Suprapubic skin (tissue), 4 donors: Measurements from ENCODE around the gene MYO6. TPM values are rescaled to one million over a fixed set of nuclear protein-coding genes. Genes with fewer than 3 reads are reported as not detected.

Source experiments
- DNase-seq, 2 donors: peaks; one replicate each; pipeline ENCODE4 v3.0.0-alpha.2; 2019; ENCODE audit warnings: low spot score in 2 of 2
- H3K27ac ChIP-seq: fragments of 200-600 bp; sonication (generic); one replicate; pipeline ENCODE4 v1.5.1; 2019
- H3K27me3 ChIP-seq: fragments of 200-600 bp; sonication (generic); one replicate; pipeline ENCODE4 v1.5.1; 2019
- H3K36me3 ChIP-seq: fragments of 200-600 bp; sonication (generic); one replicate; pipeline ENCODE4 v1.5.1; 2019
- H3K4me1 ChIP-seq: fragments of 200-600 bp; sonication (generic); one replicate; pipeline ENCODE4 v1.5.1; 2019
- H3K4me3 ChIP-seq: fragments of 200-600 bp; sonication (generic); one replicate; pipeline ENCODE4 v1.5.1; 2019; ENCODE audit warnings: mild to moderate bottlenecking
- H3K9me3 ChIP-seq: fragments of 200-600 bp; sonication (generic); one replicate; pipeline ENCODE4 v1.5.1; 2019
- EP300 ChIP-seq: sonication (generic); formaldehyde crosslinking; IDR thresholded peaks from one replicate; pipeline ENCODE4 v1.6.1; 2017; ENCODE audit warnings: antibody characterized with exemption
- POLR2A ChIP-seq, 2 donors: fragments of 450-650 bp; IDR thresholded peaks; one replicate each; pipeline ENCODE4 v1.6.1; 2017; ENCODE audit warnings: antibody characterized with exemption in 2 of 2, mild to moderate bottlenecking in 2 of 2, moderate library complexity in 2 of 2
- POLR2AphosphoS5 ChIP-seq, 3 donors: sonication (generic); formaldehyde crosslinking; IDR thresholded peaks; one replicate each; pipeline ENCODE4 v1.6.1; 2017; ENCODE audit warnings: antibody characterized with exemption in 3 of 3
- WGBS: methylation state at CpG from one replicate; pipeline ENCODE4 v1.1.5; 2018; 5-methylcytosine and 5-hydroxymethylcytosine counted together
- total RNA-seq, 4 donors: library from RNA; depleted of rRNA; stranded (reverse); fragments of >200 nt; gene quantifications; one replicate each; pipeline ENCODE4 v1.1.0, GENCODE V29; 2016
- TF ChIP-seq, protein P1 (sequence below), 2 donors: fragments of 200-600 bp in 1 of 2; fragments of 450-650 bp in 1 of 2; sonication (generic) in 1 of 2; IDR thresholded peaks; one replicate each; pipeline ENCODE4 v1.5.1; 2016 to 2019; ENCODE audit warnings: antibody characterized with exemption in 2 of 2, mild to moderate bottlenecking in 1 of 2, moderate library complexity in 1 of 2

Gene MYO6
- total RNA-seq, 4 donors from 2014 or later: 27.8 to 42.6 (median 30.6) TPM

DNA sequence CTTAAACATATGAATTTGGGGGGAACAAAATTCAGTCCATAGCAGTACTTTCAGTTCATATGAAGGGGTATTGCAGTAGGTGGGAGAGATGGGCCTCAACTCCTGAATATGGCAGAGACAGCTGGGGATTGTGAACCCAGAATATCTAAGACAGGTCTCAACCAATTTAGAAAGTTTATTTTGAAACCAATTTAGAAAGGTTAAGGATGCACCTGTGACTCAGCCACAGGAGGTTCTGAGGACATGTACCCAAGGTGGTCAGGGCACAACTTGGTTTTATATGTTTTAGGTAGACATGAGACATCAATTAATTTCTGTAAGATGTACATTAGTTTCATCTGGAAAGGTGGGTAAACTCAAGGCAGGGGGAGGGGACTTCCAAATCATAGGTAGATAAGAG, 59.5 kb downstream of the MYO6 start:
- no peak for DNase-seq
- no peaks in the 10 kb centered on the region for H3K27me3 ChIP-seq
- H3K36me3 ChIP-seq: peaks cover 2% of the 10 kb centered on the region
- H3K4me1 ChIP-seq: no peaks in the 10 kb centered on the region
- H3K4me3 ChIP-seq: no peak overlapping the region
- TF ChIP-seq POLR2A (IDR thresholded peaks at IDR 0.05) (no peak), POLR2AphosphoS5 (IDR thresholded peaks at IDR 0.05) (no peak), EP300 (no peak)
- TF ChIP-seq, protein P1, sequence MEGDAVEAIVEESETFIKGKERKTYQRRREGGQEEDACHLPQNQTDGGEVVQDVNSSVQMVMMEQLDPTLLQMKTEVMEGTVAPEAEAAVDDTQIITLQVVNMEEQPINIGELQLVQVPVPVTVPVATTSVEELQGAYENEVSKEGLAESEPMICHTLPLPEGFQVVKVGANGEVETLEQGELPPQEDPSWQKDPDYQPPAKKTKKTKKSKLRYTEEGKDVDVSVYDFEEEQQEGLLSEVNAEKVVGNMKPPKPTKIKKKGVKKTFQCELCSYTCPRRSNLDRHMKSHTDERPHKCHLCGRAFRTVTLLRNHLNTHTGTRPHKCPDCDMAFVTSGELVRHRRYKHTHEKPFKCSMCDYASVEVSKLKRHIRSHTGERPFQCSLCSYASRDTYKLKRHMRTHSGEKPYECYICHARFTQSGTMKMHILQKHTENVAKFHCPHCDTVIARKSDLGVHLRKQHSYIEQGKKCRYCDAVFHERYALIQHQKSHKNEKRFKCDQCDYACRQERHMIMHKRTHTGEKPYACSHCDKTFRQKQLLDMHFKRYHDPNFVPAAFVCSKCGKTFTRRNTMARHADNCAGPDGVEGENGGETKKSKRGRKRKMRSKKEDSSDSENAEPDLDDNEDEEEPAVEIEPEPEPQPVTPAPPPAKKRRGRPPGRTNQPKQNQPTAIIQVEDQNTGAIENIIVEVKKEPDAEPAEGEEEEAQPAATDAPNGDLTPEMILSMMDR (IDR thresholded peaks at IDR 0.05): no peak
- no peak overlapping the region for H3K27ac ChIP-seq
- H3K9me3 ChIP-seq: no peaks in the 10 kb centered on the region

DNA sequence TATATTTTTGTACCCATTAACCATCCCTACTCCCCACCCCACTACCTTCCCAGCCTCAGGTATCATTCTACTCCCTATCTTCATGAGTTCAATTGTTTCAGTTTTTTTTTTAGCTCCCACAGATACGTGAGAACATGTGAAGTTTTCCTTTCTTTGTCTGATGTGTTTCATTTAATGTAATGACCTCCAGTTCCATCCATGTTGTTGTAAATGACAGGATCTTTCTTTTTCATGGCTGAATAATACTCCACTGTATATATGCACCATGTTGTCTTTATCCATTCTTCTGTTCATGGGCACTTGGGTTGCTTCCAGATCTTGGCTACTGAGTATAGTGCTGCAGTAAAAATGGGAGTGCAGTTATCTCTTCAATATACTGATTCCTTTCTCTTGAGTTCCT, 63.5 kb downstream of the MYO6 start:
- TF ChIP-seq POLR2A (IDR thresholded peaks at IDR 0.05): no peak
- TF ChIP-seq POLR2AphosphoS5 (IDR thresholded peaks at IDR 0.05): no peak
- no peak for TF ChIP-seq EP300
- TF ChIP-seq, protein P1 (IDR thresholded peaks at IDR 0.05): no peak
- no peaks in the 10 kb centered on the region for H3K9me3 ChIP-seq
- WGBS: 97% methylated on average over 1 of the region's 1 CpG
- H3K36me3 ChIP-seq: peaks cover 2% of the 10 kb centered on the region
- no peak overlapping the region for H3K4me3 ChIP-seq
- no peak for DNase-seq
- no peaks in the 10 kb centered on the region for H3K27me3 ChIP-seq
- no peaks in the 10 kb centered on the region for H3K4me1 ChIP-seq
- no peak overlapping the region for H3K27ac ChIP-seq

DNA sequence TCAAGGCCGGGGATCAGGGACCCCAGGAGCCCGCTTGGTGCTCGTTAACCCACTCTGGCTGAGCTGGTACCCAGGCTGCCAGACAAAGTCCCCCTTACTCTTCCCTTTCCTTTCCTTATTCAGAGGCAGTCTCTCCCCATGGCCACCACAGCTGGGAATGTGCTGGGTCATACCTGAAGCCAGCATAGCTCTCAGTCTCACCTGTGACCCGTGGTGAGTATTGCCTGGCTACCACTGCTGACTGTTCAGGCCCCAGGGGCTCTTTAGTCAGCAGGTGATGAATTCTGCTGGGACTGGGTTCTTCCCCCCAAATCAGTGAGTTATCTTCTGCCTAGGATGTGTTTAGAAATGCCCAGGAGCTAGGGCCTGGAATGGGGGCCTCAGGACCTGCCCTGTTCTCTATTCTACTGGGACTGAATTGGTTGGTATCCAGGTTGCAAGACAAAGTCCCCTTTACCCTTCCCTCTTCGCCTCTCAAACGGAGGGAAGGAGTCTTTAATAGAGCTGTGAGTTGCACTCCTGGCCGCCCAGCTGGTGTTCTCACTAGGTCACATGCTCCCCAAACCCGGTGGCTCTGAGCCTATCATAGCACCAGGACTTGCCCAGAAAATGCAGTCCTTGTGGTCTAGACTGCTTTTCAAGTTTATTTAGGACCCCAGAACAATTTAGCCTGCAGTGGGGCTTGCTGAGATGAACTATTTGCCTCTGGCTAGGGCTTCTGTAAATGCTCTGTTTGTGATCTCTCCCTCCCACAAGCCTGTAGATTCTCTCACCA, 64.6 kb downstream of the MYO6 start:
- H3K27me3 ChIP-seq: no peaks in the 10 kb centered on the region
- 84% methylated on average over 8 of the region's 8 CpGs for WGBS
- H3K9me3 ChIP-seq: no peaks in the 10 kb centered on the region

DNA sequence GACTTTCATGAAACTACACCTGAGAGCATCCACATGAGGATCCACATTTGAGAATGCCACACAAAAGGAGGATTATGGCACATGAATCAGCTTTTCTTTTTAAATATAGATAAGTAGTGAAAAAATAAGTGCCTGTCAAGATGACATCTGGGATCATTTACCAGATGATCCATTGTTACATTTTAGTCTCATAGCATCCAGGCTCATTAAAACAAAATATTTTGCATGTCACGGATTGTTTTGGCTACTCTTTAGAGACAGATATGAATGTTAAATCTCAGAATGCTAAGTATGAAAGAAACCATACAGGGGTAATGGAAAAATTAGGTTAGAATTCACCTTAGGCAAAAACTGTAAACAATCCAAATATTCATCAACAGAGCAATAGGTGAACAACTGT, 66.7 kb downstream of the MYO6 start:
- no peak for TF ChIP-seq POLR2A (IDR thresholded peaks at IDR 0.05)
- no peak for TF ChIP-seq POLR2AphosphoS5 (IDR thresholded peaks at IDR 0.05)
- TF ChIP-seq, protein P1 (IDR thresholded peaks at IDR 0.05): no peak
- no peak for TF ChIP-seq EP300
- no peak for DNase-seq
- no peak overlapping the region for H3K27ac ChIP-seq
- no peaks in the 10 kb centered on the region for H3K27me3 ChIP-seq
- peaks cover 2% of the 10 kb centered on the region for H3K36me3 ChIP-seq
- 71% methylated on average over 1 of the region's 1 CpG for WGBS
- H3K9me3 ChIP-seq: no peaks in the 10 kb centered on the region
- H3K4me1 ChIP-seq: no peaks in the 10 kb centered on the region
- no peak overlapping the region for H3K4me3 ChIP-seq

More for the DNA sequence above, 64.6 kb downstream of the MYO6 start:
- TF ChIP-seq, protein P1 (IDR thresholded peaks at IDR 0.05): no peak
- TF ChIP-seq EP300 (no peak), POLR2A (IDR thresholded peaks at IDR 0.05) (no peak), POLR2AphosphoS5 (IDR thresholded peaks at IDR 0.05) (no peak)
- DNase-seq: no peak
- H3K4me3 ChIP-seq: no peak overlapping the region
- peaks cover 2% of the 10 kb centered on the region for H3K36me3 ChIP-seq
- no peak overlapping the region for H3K27ac ChIP-seq
- no peaks in the 10 kb centered on the region for H3K4me1 ChIP-seq

DNA sequence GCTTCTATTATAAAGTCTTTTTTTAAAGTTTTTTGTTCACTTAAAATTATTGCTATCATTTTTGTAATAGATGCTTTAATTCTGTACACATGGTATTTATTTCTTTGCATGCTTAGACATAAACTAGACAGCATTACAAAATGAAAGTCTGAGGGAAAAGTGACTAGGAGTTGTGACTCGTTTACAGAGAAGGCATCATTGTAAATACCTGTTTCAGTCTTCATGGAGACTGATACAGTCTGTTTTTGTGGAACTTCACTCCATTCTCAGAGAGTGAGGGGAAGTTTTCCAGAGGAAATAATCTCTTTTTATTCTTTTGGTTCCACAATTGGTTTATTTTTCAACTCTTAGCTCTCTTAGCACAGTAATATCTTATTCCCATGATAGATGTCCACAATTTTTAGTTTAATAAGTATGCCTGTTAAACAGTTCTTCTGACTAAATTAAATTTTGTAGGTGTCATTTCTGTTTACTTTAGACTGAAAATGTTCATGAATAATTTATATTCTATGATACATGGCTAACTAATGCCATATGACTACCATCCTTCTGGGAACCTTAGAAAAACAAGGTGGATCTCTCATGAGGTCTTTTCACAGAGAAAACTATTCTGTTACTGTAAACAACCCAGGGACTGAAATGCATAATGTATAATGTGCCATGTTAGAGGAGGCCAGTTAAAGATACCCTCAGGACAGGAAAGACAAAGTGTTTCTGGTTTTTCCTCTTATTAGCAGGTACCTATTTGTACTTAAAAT, 69.2 kb downstream of the MYO6 start:
- WGBS: 53% methylated on average over 1 of the region's 1 CpG
- Histone ChIP-seq H3K27ac (no peak overlapping the region), H3K4me3 (no peak overlapping the region), H3K36me3 (peaks cover 2% of the 10 kb centered on the region), H3K9me3 (no peaks in the 10 kb centered on the region), H3K4me1 (no peaks in the 10 kb centered on the region), H3K27me3 (no peaks in the 10 kb centered on the region)
- no peak for TF ChIP-seq POLR2AphosphoS5 (IDR thresholded peaks at IDR 0.05)
- TF ChIP-seq, protein P1 (IDR thresholded peaks at IDR 0.05): no peak
- no peak for TF ChIP-seq POLR2A (IDR thresholded peaks at IDR 0.05)
- TF ChIP-seq EP300: no peak
- DNase-seq: no peak
